Measurements from ENCODE around the gene COLEC12.

Gene COLEC12

DNA sequence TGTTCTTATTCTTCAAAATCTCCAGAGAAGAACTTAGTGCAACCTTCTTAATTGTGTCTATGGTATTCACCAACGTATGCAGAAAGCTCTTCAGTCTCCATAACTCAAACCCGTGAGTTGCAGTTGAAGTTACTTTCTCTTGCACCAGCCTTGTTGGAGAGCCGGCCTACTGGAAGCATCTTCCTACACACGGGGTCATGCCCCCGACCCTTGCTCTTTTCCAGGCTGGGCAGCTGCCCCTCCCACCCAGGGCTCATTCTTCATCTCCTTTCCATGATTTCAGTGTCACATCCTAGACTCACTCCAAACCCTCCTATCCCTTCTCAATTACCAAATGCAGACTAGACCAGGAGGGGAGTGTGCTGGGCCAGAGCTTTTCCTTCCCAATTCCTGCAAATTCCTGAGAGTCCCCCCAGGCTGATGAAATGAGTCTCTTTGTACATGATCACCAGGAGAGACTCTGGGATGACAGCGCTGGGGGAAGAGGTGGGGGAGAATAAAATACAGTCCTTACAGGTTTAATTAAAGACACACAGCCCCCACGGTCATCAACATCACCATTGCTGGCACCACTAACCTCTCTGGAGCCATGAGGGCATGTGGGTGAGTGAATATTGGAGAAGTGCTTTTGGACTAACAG lies 75.3 kb downstream of the COLEC12 start:
- TF ChIP-seq, protein P1, sequence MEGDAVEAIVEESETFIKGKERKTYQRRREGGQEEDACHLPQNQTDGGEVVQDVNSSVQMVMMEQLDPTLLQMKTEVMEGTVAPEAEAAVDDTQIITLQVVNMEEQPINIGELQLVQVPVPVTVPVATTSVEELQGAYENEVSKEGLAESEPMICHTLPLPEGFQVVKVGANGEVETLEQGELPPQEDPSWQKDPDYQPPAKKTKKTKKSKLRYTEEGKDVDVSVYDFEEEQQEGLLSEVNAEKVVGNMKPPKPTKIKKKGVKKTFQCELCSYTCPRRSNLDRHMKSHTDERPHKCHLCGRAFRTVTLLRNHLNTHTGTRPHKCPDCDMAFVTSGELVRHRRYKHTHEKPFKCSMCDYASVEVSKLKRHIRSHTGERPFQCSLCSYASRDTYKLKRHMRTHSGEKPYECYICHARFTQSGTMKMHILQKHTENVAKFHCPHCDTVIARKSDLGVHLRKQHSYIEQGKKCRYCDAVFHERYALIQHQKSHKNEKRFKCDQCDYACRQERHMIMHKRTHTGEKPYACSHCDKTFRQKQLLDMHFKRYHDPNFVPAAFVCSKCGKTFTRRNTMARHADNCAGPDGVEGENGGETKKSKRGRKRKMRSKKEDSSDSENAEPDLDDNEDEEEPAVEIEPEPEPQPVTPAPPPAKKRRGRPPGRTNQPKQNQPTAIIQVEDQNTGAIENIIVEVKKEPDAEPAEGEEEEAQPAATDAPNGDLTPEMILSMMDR (IDR thresholded peaks at IDR 0.05; ENCODE audit: control insufficient read depth, insufficient read depth, low read depth, low read length, missing control alignments), result no peak

DNA sequence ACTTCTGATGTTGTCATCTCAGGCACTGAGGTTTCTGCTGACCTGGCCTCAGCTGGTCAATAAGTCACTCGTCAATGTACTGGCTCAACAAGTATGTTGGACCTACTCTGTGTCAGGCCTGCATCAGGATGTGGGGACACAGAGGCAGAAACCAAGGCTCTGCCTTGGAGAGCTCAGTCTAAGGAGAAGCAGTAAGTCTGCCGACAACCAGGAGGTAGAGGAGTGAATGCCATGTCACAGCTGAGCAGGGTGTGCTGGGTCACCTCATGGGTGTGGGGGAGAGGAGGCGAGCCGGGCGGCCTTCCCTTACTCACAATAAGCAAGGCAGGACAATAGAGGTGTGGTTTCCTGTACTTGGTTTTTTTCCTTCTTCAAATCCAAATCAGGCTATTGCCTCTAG lies 75.8 kb downstream of the COLEC12 start:
- no peak for DNase-seq (ENCODE audit: low read depth)
- H3K4me3 ChIP-seq (ENCODE audit: control insufficient read depth, low read depth, low read length), result no peak overlapping the region
- TF ChIP-seq, protein P1 (IDR thresholded peaks at IDR 0.05; ENCODE audit: control insufficient read depth, insufficient read depth, low read depth, low read length, missing control alignments), result no peak

More for the DNA sequence above, 75.3 kb downstream of the COLEC12 start:
- H3K4me3 ChIP-seq (ENCODE audit: control insufficient read depth, low read depth, low read length), result no peak overlapping the region
- no peak for DNase-seq (ENCODE audit: low read depth)

DNA sequence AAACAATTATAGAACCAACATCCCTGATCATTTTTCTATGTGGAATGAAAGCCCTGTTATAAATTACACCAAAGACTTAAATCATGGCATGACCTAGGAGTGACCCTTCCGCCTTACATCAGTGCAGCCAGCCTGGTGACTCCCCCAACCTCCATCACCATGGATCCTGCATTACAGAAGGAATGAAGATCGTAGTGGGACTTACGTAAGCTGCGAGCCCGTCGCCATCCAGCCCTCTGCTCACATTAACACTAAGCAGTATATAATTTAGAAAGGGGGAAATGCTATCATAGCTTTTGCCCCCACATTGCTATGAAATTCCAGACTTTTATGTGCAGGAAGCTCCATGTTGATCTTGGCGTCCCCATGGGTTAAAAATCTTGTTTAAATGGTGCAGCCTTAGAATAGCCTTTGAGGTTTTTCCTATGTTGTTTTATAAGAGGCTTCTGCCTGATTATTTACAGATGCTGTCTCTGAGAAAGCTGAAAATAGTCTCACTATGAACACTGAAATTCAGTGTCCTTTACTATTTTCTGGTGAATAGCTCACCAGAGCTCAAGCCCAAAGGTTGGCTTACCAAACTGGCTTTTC lies 76.3 kb downstream of the COLEC12 start:
- H3K4me3 ChIP-seq (ENCODE audit: control insufficient read depth, low read depth, low read length), result no peak overlapping the region
- DNase-seq (ENCODE audit: low read depth), result peak; percentile 81
- TF ChIP-seq, protein P1 (IDR thresholded peaks at IDR 0.05; ENCODE audit: control insufficient read depth, insufficient read depth, low read depth, low read length, missing control alignments), result no peak

DNA sequence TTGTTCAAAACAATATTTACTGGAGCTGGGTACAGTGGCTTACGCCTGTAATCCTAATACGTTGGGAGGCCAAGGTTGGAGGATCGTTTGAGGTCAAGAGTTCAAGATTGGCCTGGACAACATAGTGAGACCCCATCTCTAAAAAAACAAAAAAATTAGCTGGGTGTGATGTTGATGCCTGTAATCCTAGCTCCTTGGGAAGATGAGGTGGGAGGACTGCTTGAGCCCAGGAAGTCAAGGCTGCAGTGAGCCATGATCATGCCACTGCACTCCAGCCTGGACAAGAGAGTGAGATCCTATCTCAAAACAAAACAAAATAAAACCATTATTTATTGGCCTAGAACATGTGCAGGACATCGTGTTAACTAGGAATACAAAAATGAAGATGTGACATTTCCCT lies 77.5 kb downstream of the COLEC12 start:
- DNase-seq (ENCODE audit: low read depth), result no peak
- no peak overlapping the region for H3K4me3 ChIP-seq (ENCODE audit: control insufficient read depth, low read depth, low read length)
- TF ChIP-seq, protein P1 (IDR thresholded peaks at IDR 0.05; ENCODE audit: control insufficient read depth, insufficient read depth, low read depth, low read length, missing control alignments), result no peak

DNA sequence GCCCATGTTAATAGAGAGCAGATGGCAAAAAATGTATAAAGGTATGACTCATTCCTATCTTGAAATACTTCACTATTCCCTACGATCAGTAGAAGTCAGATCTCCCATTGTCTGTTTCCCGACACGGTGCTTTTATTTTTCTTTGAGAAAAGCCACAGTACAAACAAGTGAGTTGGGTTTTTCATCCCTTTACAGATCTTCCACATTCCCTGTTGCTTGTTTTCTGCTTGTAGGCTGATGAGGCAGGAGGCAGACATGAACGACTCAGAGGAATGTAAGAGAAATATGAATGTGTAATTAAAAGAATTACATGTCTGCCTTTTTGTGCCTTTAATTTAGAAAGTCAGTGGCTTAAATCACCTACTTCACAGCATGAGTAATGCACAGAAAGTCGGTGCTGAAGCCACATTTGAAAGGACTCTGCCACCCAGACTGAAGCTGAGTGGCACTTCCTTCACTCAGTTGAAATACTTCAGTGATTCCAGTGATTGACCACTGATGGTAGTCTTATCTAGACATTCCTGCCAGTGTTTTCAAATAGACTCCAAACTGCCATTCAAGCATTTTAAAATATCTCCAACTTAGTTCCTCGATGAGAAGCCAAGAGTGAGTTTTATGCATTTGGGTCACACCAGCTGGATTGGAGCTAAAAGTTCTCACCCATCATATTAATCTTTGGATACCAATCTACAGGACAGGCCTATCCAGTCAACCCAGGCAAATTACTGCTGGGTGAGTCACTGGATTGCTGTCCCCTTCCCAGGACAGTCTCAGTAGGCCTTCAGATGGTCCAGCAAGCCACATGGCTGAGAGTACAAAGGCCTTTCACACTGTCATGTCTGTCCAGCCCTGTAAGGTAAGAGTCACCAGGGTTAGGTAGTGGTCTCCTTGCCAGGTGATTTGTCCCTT lies 79.0 kb downstream of the COLEC12 start:
- no peak overlapping the region for H3K4me3 ChIP-seq (ENCODE audit: control insufficient read depth, low read depth, low read length)
- TF ChIP-seq, protein P1 (IDR thresholded peaks at IDR 0.05; ENCODE audit: control insufficient read depth, insufficient read depth, low read depth, low read length, missing control alignments), result no peak
- DNase-seq (ENCODE audit: low read depth), result no peak

DNA sequence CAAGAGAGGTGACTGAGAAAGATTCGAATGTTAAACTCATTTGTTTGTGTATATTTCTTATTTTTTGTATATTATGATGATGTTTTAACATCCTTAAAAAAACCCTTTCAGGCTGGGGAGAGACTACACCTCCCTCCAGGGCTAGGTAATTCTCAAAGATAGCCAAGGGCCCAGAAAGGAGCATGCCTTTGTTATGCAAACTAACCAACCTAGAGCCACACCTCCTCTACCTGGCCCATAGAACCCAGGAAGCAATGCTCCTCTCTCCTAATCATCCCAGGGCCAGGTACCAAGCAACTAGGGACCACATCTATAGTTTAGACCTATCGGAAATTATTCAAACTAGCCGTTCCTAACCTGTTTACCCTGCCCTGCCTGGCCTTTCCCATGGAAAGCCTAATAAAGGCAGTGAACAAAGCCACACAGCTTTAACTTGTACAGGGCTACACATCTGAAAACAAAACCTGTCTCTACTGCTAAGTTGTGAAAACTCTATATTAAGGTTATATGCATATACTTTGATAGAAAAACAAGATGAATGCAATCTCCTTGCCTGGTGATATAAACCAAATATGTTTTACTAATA lies 79.7 kb downstream of the COLEC12 start:
- DNase-seq (ENCODE audit: low read depth), result no peak
- no peak overlapping the region for H3K4me3 ChIP-seq (ENCODE audit: control insufficient read depth, low read depth, low read length)
- TF ChIP-seq, protein P1 (IDR thresholded peaks at IDR 0.05; ENCODE audit: control insufficient read depth, insufficient read depth, low read depth, low read length, missing control alignments), result no peak
